Femur (tissue), 1 donor: ENCODE results near the gene NSUN4.
A peak's percentile ranks its signal among the peaks of the same experiment; 100 is the strongest.

Source experiments
- DNase-seq: peaks from one replicate; pipeline ENCODE4 v3.0.0-alpha.2; 2017

The NSUN4 gene

GRCh38 chr1:46408356-46409062 is 67.9 kb downstream of the NSUN4 start:
- no peak for DNase-seq

DNA sequence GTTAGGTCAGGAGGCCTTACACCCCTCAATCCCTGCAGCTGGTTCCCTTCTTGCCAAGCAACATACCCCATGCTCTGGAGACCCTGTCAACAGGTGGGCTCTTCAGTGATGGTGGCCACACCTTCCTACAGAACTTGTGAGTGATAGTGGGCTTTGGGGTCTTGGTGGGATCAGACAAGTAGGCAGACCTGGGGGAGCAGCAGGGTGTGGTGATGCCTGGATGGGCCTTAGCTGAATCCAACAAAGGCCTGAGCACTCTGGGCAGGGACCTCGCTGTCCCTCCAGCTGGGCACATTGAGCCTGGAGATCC is 68.4 kb downstream of the NSUN4 start:
- peak; percentile 5 for DNase-seq

GRCh38 chr1:46410156-46411009 is 69.8 kb downstream of the NSUN4 start:
- peak; percentile 18 for DNase-seq

DNA sequence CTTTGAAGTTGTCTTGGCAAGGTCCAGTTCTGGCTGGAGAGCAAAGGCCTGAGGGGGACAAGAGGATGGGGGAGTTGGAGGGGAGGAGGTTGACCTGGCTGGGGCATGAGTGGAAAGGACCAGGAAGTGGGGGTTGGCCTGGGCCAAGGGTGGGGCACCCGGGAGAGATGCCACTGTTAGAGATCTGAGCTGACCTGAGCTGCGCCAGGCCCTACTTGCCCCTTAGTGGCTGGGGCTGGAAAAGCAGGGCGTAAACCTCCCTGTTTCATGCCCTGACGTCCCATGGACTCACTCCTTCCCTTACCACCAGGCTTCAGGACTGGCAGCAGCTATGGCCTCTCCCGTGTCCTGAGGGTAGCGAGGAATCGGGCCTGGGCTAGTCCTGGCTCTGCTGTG is 70.4 kb downstream of the NSUN4 start:
- peak; percentile 13 for DNase-seq
